ENCODE results near the gene UAP1.
A peak's percentile ranks its signal among the peaks of the same experiment; 100 is the strongest.

The UAP1 gene

GRCh38 chr1:162621256-162621655 lies 59.7 kb downstream of the UAP1 start:
- DNase-seq, result no peak

GRCh38 chr1:162625679-162626078 lies 64.2 kb downstream of the UAP1 start:
- no peak for DNase-seq

GRCh38 chr1:162626094-162626493 lies 64.6 kb downstream of the UAP1 start:
- DNase-seq, result no peak

GRCh38 chr1:162626761-162627160 lies 65.2 kb downstream of the UAP1 start:
- no peak for DNase-seq

GRCh38 chr1:162627662-162628296 lies 66.3 kb downstream of the UAP1 start:
- DNase-seq, result peak; percentile 8

- no peak for DNase-seq
Measured at GRCh38 chr1:162629077-162629627, 67.6 kb downstream of the UAP1 start.

- DNase-seq, result no peak
Measured at GRCh38 chr1:162629651-162630050, 68.1 kb downstream of the UAP1 start.

GRCh38 chr1:162631546-162632191 lies 70.1 kb downstream of the UAP1 start:
- no peak for DNase-seq

- DNase-seq, result no peak
Measured at GRCh38 chr1:162632217-162632666, 70.7 kb downstream of the UAP1 start, which contains the start of gene DDR2. DDR2 (plus strand) TSS chr1:162632464; CDS start chr1:162719064, 86,600 bp downstream.

- DNase-seq, result no peak
Measured at GRCh38 chr1:162632698-162633080, 71.2 kb downstream of the UAP1 start.

GRCh38 chr1:162633081-162633762 lies 71.7 kb downstream of the UAP1 start:
- no peak for DNase-seq

GRCh38 chr1:162635418-162635817 lies 73.9 kb downstream of the UAP1 start:
- DNase-seq, result no peak

GRCh38 chr1:162639718-162640117 lies 78.2 kb downstream of the UAP1 start:
- DNase-seq, result no peak

GRCh38 chr1:162641114-162641513 lies 79.6 kb downstream of the UAP1 start:
- DNase-seq, result no peak

- no peak for DNase-seq
Measured at GRCh38 chr1:162644986-162645314, 83.4 kb downstream of the UAP1 start.

GRCh38 chr1:162645666-162646065 lies 84.1 kb downstream of the UAP1 start:
- DNase-seq, result no peak

- DNase-seq, result no peak
Measured at GRCh38 chr1:162649583-162649982, 88.1 kb downstream of the UAP1 start.

Measured in NCI-H510A treated with DMSO at 0.1 percent for 48 hours (cell line).